Endodermal cell (in vitro differentiated cells): ENCODE data around the gene IFIT2. TPM values are rescaled to one million over a fixed set of nuclear protein-coding genes. Genes with fewer than 3 reads are reported as not detected.
"Not testable (repeated sequence)": the region's sequence is repeated elsewhere in the genome, so short reads cannot be mapped to it uniquely, and the experiment has no call there.

Experiments
- DNase-seq: peaks from one replicate; pipeline ENCODE4 v3.0.0-alpha.2; 2017
- H3K27ac ChIP-seq: 2 replicates; pipeline ENCODE4 v1.5.1; 2013; ENCODE audit warnings: mild to moderate bottlenecking, low read depth, low read length, moderate library complexity
- H3K27me3 ChIP-seq: 2 replicates; pipeline ENCODE4 v1.6.1; 2013; ENCODE audit warnings: mild to moderate bottlenecking, low read length, moderate library complexity; ENCODE audit not compliant: insufficient read depth, control insufficient read depth, poor library complexity, severe bottlenecking
- H3K36me3 ChIP-seq: 2 replicates; pipeline ENCODE4 v1.7.0; 2013; ENCODE audit warnings: mild to moderate bottlenecking, low read length, moderate library complexity; ENCODE audit not compliant: control insufficient read depth, insufficient read depth
- H3K4me1 ChIP-seq: one replicate; pipeline ENCODE4 v1.7.0; 2013; ENCODE audit warnings: low read length; ENCODE audit not compliant: control insufficient read depth, insufficient read depth
- H3K4me3 ChIP-seq: 2 replicates; pipeline ENCODE4 v1.5.1; 2013; ENCODE audit warnings: mild to moderate bottlenecking, low read length, moderate library complexity
- H3K9ac ChIP-seq: 2 replicates; pipeline ENCODE4 v1.6.1; 2013; ENCODE audit warnings: mild to moderate bottlenecking, low read length, moderate library complexity; ENCODE audit not compliant: poor library complexity, severe bottlenecking; ENCODE audit errors: extremely low read depth
- H3K9me3 ChIP-seq: 2 replicates; pipeline ENCODE4 v1.6.1; 2013; ENCODE audit warnings: mild to moderate bottlenecking, low read length, moderate library complexity; ENCODE audit not compliant: control insufficient read depth
- H3K27ac Mint-ChIP-seq: 2 replicates; pipeline ENCODE4 v1.8.0; 2020; ENCODE audit warnings: mixed read lengths
- H3K27me3 Mint-ChIP-seq: 2 replicates; pipeline ENCODE4 v1.8.0; 2021; ENCODE audit warnings: mild to moderate bottlenecking, mixed read lengths; ENCODE audit not compliant: insufficient read depth
- H3K36me3 Mint-ChIP-seq: 2 replicates; pipeline ENCODE4 v1.8.0; 2020; ENCODE audit warnings: low read depth, mixed read lengths
- H3K4me1 Mint-ChIP-seq: 2 replicates; pipeline ENCODE4 v1.8.0; 2020; ENCODE audit warnings: mixed read lengths
- H3K4me3 Mint-ChIP-seq: 2 replicates; pipeline ENCODE4 v1.8.0; 2020; ENCODE audit warnings: mild to moderate bottlenecking, moderate library complexity, mixed read lengths
- H3K9me3 Mint-ChIP-seq: 2 replicates; pipeline ENCODE4 v1.8.0; 2020; ENCODE audit warnings: mild to moderate bottlenecking, mixed read lengths
- CTCF ChIP-seq: fragments of 200-600 bp; sonication (generic); conservative IDR thresholded peaks from 2 replicates; pipeline ENCODE4 v1.5.0; 2021; ENCODE audit warnings: antibody characterized with exemption, mild to moderate bottlenecking
- WGBS, 2 experiments: methylation state at CpG; one replicate each; pipeline versions ENCODE4 v1.1.5 to v1.1.7; 2013; ENCODE audit warnings: missing lambda C conversion rate in 2 of 2, mixed read lengths in 1 of 2; ENCODE audit not compliant: insufficient coverage in 1 of 2, insufficient read length in 1 of 2; 5-methylcytosine and 5-hydroxymethylcytosine counted together
- total RNA-seq, 2 donors: library from RNA; stranded (reverse); fragmentation: NEBNext Ultra II Directional in 1 of 2; extraction: Animal tissue kit (Norgen Biotek cat#: 25700) in 1 of 2; gene quantifications; 2 replicates in 1 of 2; 3 replicates in 1 of 2; pipeline ENCODE4 v1.2.1, GENCODE V29; 2021

IFIT2 gene
- total RNA-seq, 2 donors from 2014 or later: 0.37 TPM; not detected in 1

- peaks cover 19% of the 10 kb centered on the region for H3K9me3 Mint-ChIP-seq
- TF ChIP-seq CTCF: no peak
- DNase-seq: peak; percentile 68
- peak overlapping the region; percentile 3 for H3K27ac ChIP-seq
- H3K9me3 ChIP-seq: no peaks in the 10 kb centered on the region
- no peaks in the 10 kb centered on the region for H3K36me3 ChIP-seq
- H3K4me3 ChIP-seq: no peak overlapping the region
- H3K27ac Mint-ChIP-seq: peak overlapping the region; percentile 7
- 39 to 46% methylated on average over 4 of the region's 4 CpGs for WGBS, 2 experiments
- no peaks in the 10 kb centered on the region for H3K4me1 ChIP-seq
- H3K9ac ChIP-seq: no peak overlapping the region
- peaks cover 8% of the 10 kb centered on the region for H3K36me3 Mint-ChIP-seq
- no peaks in the 10 kb centered on the region for H3K27me3 Mint-ChIP-seq
- H3K4me1 Mint-ChIP-seq: peaks cover 27% of the 10 kb centered on the region
- no peak overlapping the region for H3K4me3 Mint-ChIP-seq
- H3K27me3 ChIP-seq: no peaks in the 10 kb centered on the region
Observed at GRCh38 chr10:89283936-89284475, 17.8 kb upstream of the IFIT2 start.

- H3K27ac ChIP-seq, H3K9me3 ChIP-seq, H3K36me3 ChIP-seq, H3K27me3 Mint-ChIP-seq, H3K4me1 ChIP-seq, H3K4me3 ChIP-seq, H3K36me3 Mint-ChIP-seq, H3K27me3 ChIP-seq, H3K9ac ChIP-seq: not testable (repeated sequence)
- 83 to 93% methylated on average over 3 to 6 of the region's 6 CpGs for WGBS, 2 experiments
- peaks cover 23% of the 10 kb centered on the region for H3K4me1 Mint-ChIP-seq
- H3K4me3 Mint-ChIP-seq: peak overlapping the region; percentile 40
- peaks cover 19% of the 10 kb centered on the region for H3K9me3 Mint-ChIP-seq
- peak; percentile 69 for DNase-seq
- H3K27ac Mint-ChIP-seq: peak overlapping the region; percentile 13
Observed at GRCh38 chr10:89284711-89285110, 17.1 kb upstream of the IFIT2 start.

- H3K36me3 ChIP-seq, H3K27me3 ChIP-seq, H3K9me3 ChIP-seq, DNase-seq, H3K36me3 Mint-ChIP-seq, H3K4me3 ChIP-seq, H3K9ac ChIP-seq, H3K27me3 Mint-ChIP-seq, H3K4me1 ChIP-seq, H3K27ac ChIP-seq: not testable (repeated sequence)
- H3K4me3 Mint-ChIP-seq: peak overlapping the region; percentile 40
- WGBS, 2 experiments: 84 to 90% methylated on average over 2 to 4 of the region's 4 CpGs
- peaks cover 19% of the 10 kb centered on the region for H3K9me3 Mint-ChIP-seq
- peak overlapping the region; percentile 13 for H3K27ac Mint-ChIP-seq
- H3K4me1 Mint-ChIP-seq: peaks cover 22% of the 10 kb centered on the region
Observed at GRCh38 chr10:89285303-89285702, 16.5 kb upstream of the IFIT2 start.

- H3K9me3 ChIP-seq: peaks cover 5% of the 10 kb centered on the region
Observed at GRCh38 chr10:89294721-89295239, 7.1 kb upstream of the IFIT2 start.

More at GRCh38 chr10:89294721-89295239, 7.1 kb upstream of the IFIT2 start:
- Mint-ChIP-seq H3K27ac (no peak overlapping the region), H3K27me3 (peaks cover 2% of the 10 kb centered on the region), H3K36me3 (no peaks in the 10 kb centered on the region), H3K9me3 (no peaks in the 10 kb centered on the region), H3K4me3 (no peak overlapping the region), H3K4me1 (peaks cover 8% of the 10 kb centered on the region)
- no peak for DNase-seq
- WGBS, 2 experiments: 67 to 90% methylated on average over 1 to 3 of the region's 3 CpGs
- Histone ChIP-seq H3K9ac (no peak overlapping the region), H3K36me3 (no peaks in the 10 kb centered on the region), H3K4me3 (no peak overlapping the region), H3K27me3 (no peaks in the 10 kb centered on the region), H3K4me1 (no peaks in the 10 kb centered on the region), H3K27ac (no peak overlapping the region)
- TF ChIP-seq CTCF: no peak
